Measurements from ENCODE around the gene KRT17. TPM values are rescaled to one million over a fixed set of nuclear protein-coding genes. Genes with fewer than 3 reads are reported as not detected.
"Not testable (repeated sequence)": the region's sequence is repeated elsewhere in the genome, so short reads cannot be mapped to it uniquely, and the experiment has no call there.

KRT17 gene
- total and polyA plus RNA-seq, 12 donors, result 0.39 to 1.3 (median 0.55) TPM; not detected in 7

GRCh38 chr17:41627316-41628072 is 3.1 kb upstream of the KRT17 start:
- Histone ChIP-seq H3K4me1 (replicated peaks in 1 of 2) (no peaks in the 10 kb centered on the region), H3K4me3 (no peak overlapping the region), H3K9me3 (replicated peaks in 1 of 3) (no peaks in the 10 kb centered on the region), H3K36me3 (replicated peaks in 1 of 2) (no peaks in the 10 kb centered on the region), H3K27me3 (no peaks in the 10 kb centered on the region), H3K27ac (no peak overlapping the region)
- intact Hi-C loops (cut with DNase I), result no loop called here
- WGBS, 4 donors, result 80 to 88% (median 86%) methylated on average over 19 to 23 of the region's 23 CpGs
- DNase-seq, result no peak
- TF ChIP-seq POLR2A (IDR thresholded peaks at IDR 0.05), result no peak
- TF ChIP-seq, protein P1, sequence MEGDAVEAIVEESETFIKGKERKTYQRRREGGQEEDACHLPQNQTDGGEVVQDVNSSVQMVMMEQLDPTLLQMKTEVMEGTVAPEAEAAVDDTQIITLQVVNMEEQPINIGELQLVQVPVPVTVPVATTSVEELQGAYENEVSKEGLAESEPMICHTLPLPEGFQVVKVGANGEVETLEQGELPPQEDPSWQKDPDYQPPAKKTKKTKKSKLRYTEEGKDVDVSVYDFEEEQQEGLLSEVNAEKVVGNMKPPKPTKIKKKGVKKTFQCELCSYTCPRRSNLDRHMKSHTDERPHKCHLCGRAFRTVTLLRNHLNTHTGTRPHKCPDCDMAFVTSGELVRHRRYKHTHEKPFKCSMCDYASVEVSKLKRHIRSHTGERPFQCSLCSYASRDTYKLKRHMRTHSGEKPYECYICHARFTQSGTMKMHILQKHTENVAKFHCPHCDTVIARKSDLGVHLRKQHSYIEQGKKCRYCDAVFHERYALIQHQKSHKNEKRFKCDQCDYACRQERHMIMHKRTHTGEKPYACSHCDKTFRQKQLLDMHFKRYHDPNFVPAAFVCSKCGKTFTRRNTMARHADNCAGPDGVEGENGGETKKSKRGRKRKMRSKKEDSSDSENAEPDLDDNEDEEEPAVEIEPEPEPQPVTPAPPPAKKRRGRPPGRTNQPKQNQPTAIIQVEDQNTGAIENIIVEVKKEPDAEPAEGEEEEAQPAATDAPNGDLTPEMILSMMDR (IDR thresholded peaks at IDR 0.05), result no peak

DNA sequence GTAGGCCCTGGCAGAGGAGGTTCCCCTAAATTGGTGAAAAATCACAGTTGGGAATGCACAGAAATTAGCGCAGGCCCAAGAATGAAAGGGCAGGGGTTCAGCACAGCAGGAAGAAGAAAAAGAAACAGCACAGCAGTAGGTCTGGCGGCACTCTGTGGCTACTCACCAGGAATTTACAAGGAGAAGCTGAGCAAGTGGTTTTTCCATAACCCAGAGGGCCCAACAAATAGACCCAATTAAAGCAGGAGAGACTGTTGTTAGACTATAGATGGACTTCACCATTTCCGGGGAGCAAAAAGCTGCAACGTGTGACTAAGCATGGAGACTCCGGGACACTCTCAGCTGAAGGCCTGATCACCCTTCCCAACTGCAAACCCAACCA is 2.5 kb upstream of the KRT17 start:
- intact Hi-C loops (cut with DNase I); H3K4me1 ChIP-seq (replicated peaks in 1 of 2); DNase-seq; H3K27me3 ChIP-seq; H3K36me3 ChIP-seq (replicated peaks in 1 of 2); H3K27ac ChIP-seq; H3K9me3 ChIP-seq (replicated peaks in 1 of 3); H3K4me3 ChIP-seq: not testable (repeated sequence)
- WGBS, 4 donors, result 78 to 90% (median 84%) methylated on average over 5 of the region's 5 CpGs

GRCh38 chr17:41626028-41626913 is 1.9 kb upstream of the KRT17 start:
- WGBS, 4 donors, result 79 to 94% (median 87%) methylated on average over 6 to 17 of the region's 17 CpGs
- H3K27me3 ChIP-seq; intact Hi-C loops (cut with DNase I); H3K9me3 ChIP-seq (replicated peaks in 1 of 3); H3K36me3 ChIP-seq (replicated peaks in 1 of 2); H3K4me1 ChIP-seq (replicated peaks in 1 of 2); H3K27ac ChIP-seq; H3K4me3 ChIP-seq; DNase-seq: not testable (repeated sequence)

- Histone ChIP-seq H3K4me3 (no peak overlapping the region), H3K9me3 (replicated peaks in 1 of 3) (no peaks in the 10 kb centered on the region), H3K27me3 (no peaks in the 10 kb centered on the region), H3K36me3 (replicated peaks in 1 of 2) (no peaks in the 10 kb centered on the region), H3K4me1 (replicated peaks in 1 of 2) (no peaks in the 10 kb centered on the region), H3K27ac (no peak overlapping the region)
- peak in 1 of 7 donors; percentile 4 for DNase-seq
- no peak for TF ChIP-seq POLR2A (IDR thresholded peaks at IDR 0.05)
- TF ChIP-seq, protein P1 (IDR thresholded peaks at IDR 0.05), result no peak
- intact Hi-C loops (cut with DNase I), result no loop called here
- 75 to 81% (median 78%) methylated on average over 4 to 16 of the region's 16 CpGs for WGBS, 4 donors
These were observed 1.2 kb upstream of the KRT17 start for GRCh38 chr17:41625602-41626001.

GRCh38 chr17:41623184-41623861 is 1.1 kb downstream of the KRT17 start:
- 50 to 79% (median 72%) methylated on average over 6 to 10 of the region's 10 CpGs for WGBS, 4 donors
- H3K4me1 ChIP-seq (replicated peaks in 1 of 2); H3K36me3 ChIP-seq (replicated peaks in 1 of 2); DNase-seq; H3K27me3 ChIP-seq; H3K4me3 ChIP-seq; H3K9me3 ChIP-seq (replicated peaks in 1 of 3); intact Hi-C loops (cut with DNase I); H3K27ac ChIP-seq: not testable (repeated sequence)

DNA sequence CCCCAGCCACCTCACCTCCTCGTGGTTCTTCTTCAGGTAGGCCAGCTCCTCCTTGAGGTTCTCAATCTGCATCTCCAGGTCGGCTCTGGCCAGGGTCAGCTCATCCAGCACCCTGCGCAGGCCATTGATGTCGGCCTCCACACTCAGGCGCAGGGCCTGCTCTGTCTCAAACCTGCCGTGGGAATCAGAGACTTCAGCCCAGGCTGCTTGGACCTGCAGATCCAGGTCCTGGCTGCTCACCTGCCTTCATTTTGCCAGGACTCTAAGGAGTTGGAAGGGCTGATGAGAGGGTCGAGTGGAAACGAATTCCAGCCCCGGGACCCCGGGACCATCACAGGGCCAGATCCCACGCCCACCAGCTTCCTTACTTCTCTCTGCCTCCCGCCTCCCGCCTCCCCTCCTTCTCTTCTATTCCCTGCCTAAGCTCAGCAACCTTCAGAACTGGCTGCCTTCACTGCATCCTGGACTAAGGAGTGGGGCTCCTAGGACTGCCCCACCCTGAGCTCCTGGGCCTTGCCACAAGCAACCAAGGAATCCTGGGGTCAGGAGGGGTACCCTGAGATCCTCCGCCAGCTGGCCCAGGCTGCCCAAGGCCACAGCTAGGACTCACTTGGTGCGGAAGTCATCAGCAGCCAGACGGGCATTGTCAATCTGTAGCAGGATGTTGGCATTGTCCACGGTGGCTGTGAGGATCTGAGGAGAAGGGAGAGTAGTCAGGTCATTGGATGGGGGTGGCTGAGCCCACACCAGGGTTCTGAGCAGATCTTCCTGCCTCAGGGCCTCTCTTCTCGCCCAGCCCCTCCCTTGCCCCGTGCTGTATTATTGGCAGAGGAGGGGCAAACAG is 1.8 kb downstream of the KRT17 start:
- 68 to 78% (median 74%) methylated on average over 8 to 19 of the region's 19 CpGs for WGBS, 4 donors

More for the DNA sequence above, 1.8 kb downstream of the KRT17 start:
- H3K36me3 ChIP-seq (replicated peaks in 1 of 2); H3K27ac ChIP-seq; H3K9me3 ChIP-seq (replicated peaks in 1 of 3); H3K4me3 ChIP-seq; intact Hi-C loops (cut with DNase I); DNase-seq; H3K27me3 ChIP-seq; H3K4me1 ChIP-seq (replicated peaks in 1 of 2): not testable (repeated sequence)

All from adrenal gland (tissue), 12 donors.